ENCODE measurements around the gene PUS7. TPM values are rescaled to one million over a fixed set of nuclear protein-coding genes. Genes with fewer than 3 reads are reported as not detected.

The PUS7 gene
- total and polyA plus RNA-seq, 2 of the 4 experiments (the other 2 are of a cell fraction): 11.7 to 17.0 TPM

- no peak overlapping the region for H2BK15ac ChIP-seq (ENCODE audit: low read depth, low read length)
- dilution Hi-C loops (cut with HindIII; ENCODE audit: low sequenced_read_pairs, unreplicated experiment): no loop called here
- no peak overlapping the region for H2AK5ac ChIP-seq (ENCODE audit: low read depth, low read length)
- peak; percentile 90 for ATAC-seq (ENCODE audit: low read depth)
- H2BK5ac ChIP-seq (ENCODE audit: low read depth, low read length, poor library complexity, severe bottlenecking): no peak overlapping the region
- CTCF ChIA-PET: interaction anchor here (0.9 to 1.4 kb wide), 3 partner anchors 9 to 25 kb away, joined by 3 read pairs; no protein-coding TSS in a partner anchor
- H4K20me1 ChIP-seq (ENCODE audit: insufficient read depth, low read length): no peaks in the 10 kb centered on the region
- no peaks in the 10 kb centered on the region for H3K27me3 ChIP-seq (ENCODE audit: control insufficient read depth, insufficient read depth, low read length)
- H2AFZ ChIP-seq (replicated peaks; ENCODE audit: low read length, poor library complexity): no peak overlapping the region
- no peaks in the 10 kb centered on the region for H3K9me3 ChIP-seq (ENCODE audit: control insufficient read depth, insufficient read depth, low read length)
- 0 out of 2 replicates have a peak, but pooled peaks cover 2% of the 10 kb centered on the region for H3K4me1 ChIP-seq (ENCODE audit: control insufficient read depth, insufficient read depth, low read length)
- H3K27ac ChIP-seq (ENCODE audit: insufficient read depth, low read length): no peak overlapping the region
- TF ChIP-seq MAFK (IDR thresholded peaks at IDR 0.05; ENCODE audit: low read depth, low read length) (peak; percentile 39; the same call in 1 of the 2 replicates), ELK1 (IDR thresholded peaks at IDR 0.05; ENCODE audit: borderline replicate concordance, low read depth, low read length) (no peak)
- no peak overlapping the region for H4K8ac ChIP-seq (ENCODE audit: low read depth in 2 of 2, low read length in 2 of 2)
- H2BK20ac ChIP-seq (ENCODE audit: low read depth, low read length): no peak overlapping the region
- no peak overlapping the region for H3K56ac ChIP-seq (ENCODE audit: extremely low read depth, insufficient read depth, low read length)
- no peak overlapping the region for H3K23ac ChIP-seq (ENCODE audit: low read depth, low read length)
- no peaks in the 10 kb centered on the region for H3K79me1 ChIP-seq (ENCODE audit: low read depth in 1 of 2, low read length in 2 of 2)
- H2BK120ac ChIP-seq (ENCODE audit: low read depth, low read length): no peak overlapping the region
- H3K14ac ChIP-seq (replicated peaks; ENCODE audit: low read depth, low read length): no peak overlapping the region
- H3K18ac ChIP-seq (ENCODE audit: low read depth, low read length): no peak overlapping the region
- DNase-seq: peak; percentile 86
- no peak overlapping the region for H3K9ac ChIP-seq (ENCODE audit: low read depth, low read length)
- peaks cover 8% of the 10 kb centered on the region for H3K36me3 ChIP-seq (ENCODE audit: control insufficient read depth, insufficient read depth, low read length)
- in situ Hi-C loops (cut with MboI; ENCODE audit: low sequenced_read_pairs): no loop called here
- peak overlapping the region; percentile 71; the same call in 1 of the 2 replicates for H3K4me2 ChIP-seq (ENCODE audit: low read depth, low read length)
- H3K4ac ChIP-seq (ENCODE audit: low read depth, low read length): no peak overlapping the region
- H3K9me1 ChIP-seq (ENCODE audit: insufficient read depth, low read length): no peaks in the 10 kb centered on the region
- POLR2A ChIA-PET (ENCODE audit: unreplicated experiment): interaction anchor here (0.6 to 0.7 kb wide), 2 partner anchors 13 to 56 kb away, joined by 6 to 13 read pairs; no protein-coding TSS in a partner anchor
- no peak overlapping the region for H4K91ac ChIP-seq (ENCODE audit: insufficient read depth, low read depth, low read length)
- no CpG with 5 or more reads among the region's 3 CpGs for WGBS, 2 experiments (ENCODE audit: extremely low coverage in 2 of 2, insufficient read length in 1 of 2)
- no peak overlapping the region for H2AK9ac ChIP-seq (replicated peaks; ENCODE audit: low read depth, low read length, poor library complexity)
- intact Hi-C loops (cut with micrococcal nuclease): no loop called here
- no peak overlapping the region for H3K4me3 ChIP-seq (ENCODE audit: insufficient read depth, low read depth, low read length)
- BruUV-seq (replicated peaks): no TSS peak
- no peak overlapping the region for H4K5ac ChIP-seq (ENCODE audit: low read depth, low read length)
Observed at GRCh38 chr7:105454095-105454747, 67.8 kb downstream of the PUS7 start.
